ENCODE results near the gene SPNS2.

DNA sequence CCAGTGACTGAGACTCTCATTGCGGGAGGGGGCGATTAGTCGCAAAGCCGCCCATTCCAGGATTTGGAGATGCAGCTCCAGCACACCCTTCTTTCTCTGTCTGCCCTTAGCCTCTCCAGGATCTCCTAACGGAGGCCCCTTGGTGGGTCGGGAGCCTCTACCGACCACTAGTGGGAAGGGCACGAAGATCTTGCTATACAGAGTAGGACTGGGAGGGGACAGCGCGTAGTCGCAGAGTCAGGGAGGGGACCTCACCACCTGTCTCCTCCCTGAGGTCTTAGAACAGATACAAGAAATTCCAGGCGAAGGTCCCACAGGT, 85.1 kb downstream of the SPNS2 start:
- TF ChIP-seq POLR2AphosphoS5 (IDR thresholded peaks at IDR 0.05; ENCODE audit: borderline replicate concordance, low read depth, low read length) (no peak), EZH2 (IDR thresholded peaks at IDR 0.05) (no peak)

All from SK-N-MC (cell line).